ENCODE results near the gene KLHL42. TPM values are rescaled to one million over a fixed set of nuclear protein-coding genes. Genes with fewer than 3 reads are reported as not detected.

KLHL42 gene
- total RNA-seq, 2 experiments from 2014 or later = 24.2 to 25.2 TPM

- intact Hi-C loops (cut with micrococcal nuclease; ENCODE audit: unreplicated experiment) = no loop called here
Observed at GRCh38 chr12:27802511-27802910, 22.5 kb downstream of the KLHL42 start.

GRCh38 chr12:27802936-27803335 lies 22.9 kb downstream of the KLHL42 start:
- H3K4me1 ChIP-seq (ENCODE audit: insufficient read depth, low read length, poor library complexity, severe bottlenecking) = no peaks in the 10 kb centered on the region
- DNase-seq (ENCODE audit: low spot score) = no peak
- H3K27ac ChIP-seq (ENCODE audit: low read depth, low read length, poor library complexity, severe bottlenecking) = no peak overlapping the region
- no peak overlapping the region for H3K4me2 ChIP-seq (ENCODE audit: low read length)
- peaks cover 16% of the 10 kb centered on the region for H3K36me3 ChIP-seq (ENCODE audit: insufficient read depth, low read length)
- BruUV-seq (replicated peaks) = no TSS peak
- no peaks in the 10 kb centered on the region for H3K9me2 ChIP-seq (ENCODE audit: insufficient read depth, low read length)
- no peak overlapping the region for H3K4me3 ChIP-seq (ENCODE audit: low read depth, low read length, poor library complexity, severe bottlenecking)
- POLR2A ChIA-PET = no interaction called here
- H3K9me3 ChIP-seq (ENCODE audit: low read length) = no peaks in the 10 kb centered on the region
- H4K20me1 ChIP-seq (ENCODE audit: insufficient read depth, low read length) = no peaks in the 10 kb centered on the region
- CTCF ChIA-PET (ENCODE audit: unreplicated experiment) = no interaction called here
- TF ChIP-seq CTCF (conservative IDR thresholded peaks at IDR 0.05; ENCODE audit: low read length) = no peak
- TF ChIP-seq EZH2phosphoT487 (IDR thresholded peaks at IDR 0.05; ENCODE audit: borderline replicate concordance, low read depth, low read length) = no peak
- intact Hi-C loops (cut with micrococcal nuclease; ENCODE audit: unreplicated experiment) = no loop called here
- no peak overlapping the region for H2AFZ ChIP-seq (ENCODE audit: low read length)
- no peaks in the 10 kb centered on the region for H3K79me2 ChIP-seq (ENCODE audit: insufficient read depth, low read depth, low read length)

More at GRCh38 chr12:27802511-27802910, 22.5 kb downstream of the KLHL42 start:
- no TSS peak for BruUV-seq (replicated peaks)
- Histone ChIP-seq H3K27ac (ENCODE audit: low read depth, low read length, poor library complexity, severe bottlenecking) (no peak overlapping the region), H3K4me2 (ENCODE audit: low read length) (no peak overlapping the region), H3K4me3 (ENCODE audit: low read depth, low read length, poor library complexity, severe bottlenecking) (no peak overlapping the region), H3K36me3 (ENCODE audit: insufficient read depth, low read length) (peaks cover 20% of the 10 kb centered on the region), H4K20me1 (ENCODE audit: insufficient read depth, low read length) (no peaks in the 10 kb centered on the region), H3K9me2 (ENCODE audit: insufficient read depth, low read length) (no peaks in the 10 kb centered on the region), H3K4me1 (ENCODE audit: insufficient read depth, low read length, poor library complexity, severe bottlenecking) (no peaks in the 10 kb centered on the region), H3K79me2 (ENCODE audit: insufficient read depth, low read depth, low read length) (no peaks in the 10 kb centered on the region), H2AFZ (ENCODE audit: low read length) (no peak overlapping the region), H3K9me3 (ENCODE audit: low read length) (no peaks in the 10 kb centered on the region)
- no peak for DNase-seq (ENCODE audit: low spot score)
- no peak for TF ChIP-seq CTCF (conservative IDR thresholded peaks at IDR 0.05; ENCODE audit: low read length)
- TF ChIP-seq EZH2phosphoT487 (IDR thresholded peaks at IDR 0.05; ENCODE audit: borderline replicate concordance, low read depth, low read length) = no peak
- POLR2A ChIA-PET = interaction anchor here (0.6 kb wide), 1 partner anchor 408 kb away, joined by 3 read pairs; no protein-coding TSS in a partner anchor
- CTCF ChIA-PET (ENCODE audit: unreplicated experiment) = no interaction called here

- H3K9me3 ChIP-seq (ENCODE audit: low read length) = no peaks in the 10 kb centered on the region
- ChIA-PET CTCF (ENCODE audit: unreplicated experiment) (no interaction called here), POLR2A (interaction anchor here (0.6 to 0.9 kb wide), 2 partner anchors 16 to 55 kb away, joined by 3 to 5 read pairs; no protein-coding TSS in a partner anchor)
- H3K4me1 ChIP-seq (ENCODE audit: insufficient read depth, low read length, poor library complexity, severe bottlenecking) = no peaks in the 10 kb centered on the region
- DNase-seq (ENCODE audit: low spot score) = no peak
- no peaks in the 10 kb centered on the region for H3K79me2 ChIP-seq (ENCODE audit: insufficient read depth, low read depth, low read length)
- BruUV-seq (replicated peaks) = no TSS peak
- no peaks in the 10 kb centered on the region for H4K20me1 ChIP-seq (ENCODE audit: insufficient read depth, low read length)
- no peak overlapping the region for H3K27ac ChIP-seq (ENCODE audit: low read depth, low read length, poor library complexity, severe bottlenecking)
- intact Hi-C loops (cut with micrococcal nuclease; ENCODE audit: unreplicated experiment) = no loop called here
- H3K4me3 ChIP-seq (ENCODE audit: low read depth, low read length, poor library complexity, severe bottlenecking) = no peak overlapping the region
- H3K4me2 ChIP-seq (ENCODE audit: low read length) = no peak overlapping the region
- H3K36me3 ChIP-seq (ENCODE audit: insufficient read depth, low read length) = no peaks in the 10 kb centered on the region
- H2AFZ ChIP-seq (ENCODE audit: low read length) = no peak overlapping the region
- no peak for TF ChIP-seq CTCF (conservative IDR thresholded peaks at IDR 0.05; ENCODE audit: low read length)
- no peak for TF ChIP-seq EZH2phosphoT487 (IDR thresholded peaks at IDR 0.05; ENCODE audit: borderline replicate concordance, low read depth, low read length)
- H3K9me2 ChIP-seq (ENCODE audit: insufficient read depth, low read length) = no peaks in the 10 kb centered on the region
Observed at GRCh38 chr12:27805238-27805637, 25.2 kb downstream of the KLHL42 start.
